Measurements from ENCODE around the gene SGCD.

- TF ChIP-seq ELK4 (IDR thresholded peaks at IDR 0.05; ENCODE audit: borderline replicate concordance, low read depth, low read length) (no peak), MYNN (tag by site-specific recombination; IDR thresholded peaks at IDR 0.05; ENCODE audit: borderline replicate concordance) (no peak), REST (tag by site-specific recombination; IDR thresholded peaks at IDR 0.05) (no peak), CTCF (tag by site-specific recombination; IDR thresholded peaks at IDR 0.05) (no peak), WT1 (tag by site-specific recombination; IDR thresholded peaks at IDR 0.05) (no peak), ZNF10 (tag by site-specific recombination; IDR thresholded peaks at IDR 0.05) (no peak), ZNF530 (tag by site-specific recombination; IDR thresholded peaks at IDR 0.05; ENCODE audit: low read depth) (no peak), REPIN1 (tag by site-specific recombination; IDR thresholded peaks at IDR 0.05; ENCODE audit: low read depth) (no peak), ZNF114 (tag by site-specific recombination; IDR thresholded peaks at IDR 0.05) (no peak), ZNF510 (tag by site-specific recombination; IDR thresholded peaks at IDR 0.05; ENCODE audit: insufficient replicate concordance) (no peak)
Measured at GRCh38 chr5:156655732-156656131, 328.8 kb downstream of the SGCD start.

Measured in HEK293 (cell line).